Measurements from ENCODE around the gene TPX2. TPM values are rescaled to one million over a fixed set of nuclear protein-coding genes. Genes with fewer than 3 reads are reported as not detected.

TPX2 gene
- polyA plus RNA-seq, 1 of the 3 experiments (the other 2 are of a cell fraction): 17.1 TPM

GRCh38 chr20:31835977-31836852, 97.1 kb downstream of the TPX2 start:
- Histone ChIP-seq H3K9me3 (no peaks in the 10 kb centered on the region), H3K4me2 (peak overlapping the region; percentile 30), H3K9me2 (no peaks in the 10 kb centered on the region), H3K27ac (ENCODE audit: low read depth in 2 of 2, low read length in 1 of 2) (peak overlapping the region; percentile 62 to 88; a peak in 3 of 4 replicates), H3K4me3 (ENCODE audit: low read depth in 2 of 2, low read length in 1 of 2) (no peak overlapping the region), H3F3A (replicated peaks; ENCODE audit: insufficient read depth) (peaks cover 34% of the 10 kb centered on the region), H3K36me3 (replicated peaks in 1 of 2; ENCODE audit: control insufficient read depth in 1 of 2, insufficient read depth in 2 of 2, low read length in 1 of 2) (no peaks in the 10 kb centered on the region), H3K79me2 (ENCODE audit: insufficient read depth) (no peaks in the 10 kb centered on the region), H3K27me3 (ENCODE audit: insufficient read depth) (no peaks in the 10 kb centered on the region), H2AFZ (ENCODE audit: low read depth) (no peak overlapping the region), H3K4me1 (ENCODE audit: control insufficient read depth in 1 of 2, insufficient read depth in 2 of 2, low read depth in 1 of 2, low read length in 1 of 2) (peaks cover 37 to 51% of the 10 kb centered on the region in 2 experiments), H4K20me1 (ENCODE audit: insufficient read depth) (no peaks in the 10 kb centered on the region), H3K9ac (no peak overlapping the region)
- ChIA-PET CTCF (interaction anchor here (1.2 to 15.5 kb wide), 10 partner anchors 11 to 273 kb away, joined by 3 to 174 read pairs (median 14); partner anchors contain the start of genes FOXS1 and PDRG1), POLR2A (no interaction called here)
- DNase-seq: peak; percentile 57
- 28% methylated on average over 5 of the region's 14 CpGs for WGBS (ENCODE audit: low lambda C conversion rate)
- peak; percentile 81; the same call in 1 of the 2 replicates for TF ChIP-seq RXRA (IDR thresholded peaks at IDR 0.05; ENCODE audit: borderline replicate concordance, low read depth)
- no peak for TF ChIP-seq IRF3 (IDR thresholded peaks at IDR 0.05; ENCODE audit: low read depth, low read length)
- peak; percentile 76 for TF ChIP-seq CHD2 (IDR thresholded peaks at IDR 0.05; ENCODE audit: low read length, partially characterized antibody)
- TF ChIP-seq FOSL2 (IDR thresholded peaks at IDR 0.05; ENCODE audit: borderline replicate concordance, low read depth): peak; percentile 99
- TF ChIP-seq PBX3 (IDR thresholded peaks at IDR 0.05): peak; percentile 78
- TF ChIP-seq RAD21 (IDR thresholded peaks at IDR 0.05; ENCODE audit: low read length): no peak
- no peak for TF ChIP-seq MEF2A (IDR thresholded peaks at IDR 0.05; ENCODE audit: borderline replicate concordance, low read depth)
- no peak for TF ChIP-seq TAF1 (IDR thresholded peaks at IDR 0.05; ENCODE audit: borderline replicate concordance, low read depth, low read length)
- TF ChIP-seq EP300 (IDR thresholded peaks at IDR 0.05; ENCODE audit: borderline replicate concordance in 1 of 2, low read depth in 1 of 2, low read length in 1 of 2): peak in 1 of 2 experiments; percentile 94; a peak in 3 of 4 replicates
- peak; percentile 98 for TF ChIP-seq TCF12 (IDR thresholded peaks at IDR 0.05)
- TF ChIP-seq MXI1 (IDR thresholded peaks at IDR 0.05; ENCODE audit: low read depth, low read length): no peak
- TF ChIP-seq ZBTB33 (IDR thresholded peaks at IDR 0.05; ENCODE audit: borderline replicate concordance, low read depth): peak; percentile 55; the same call in 1 of the 2 replicates
- peak; percentile 22; the same call in 1 of the 2 replicates for TF ChIP-seq USF1 (IDR thresholded peaks at IDR 0.05; ENCODE audit: borderline replicate concordance, low read depth)
- TF ChIP-seq RFX5 (IDR thresholded peaks at IDR 0.05; ENCODE audit: low read length): no peak
- peak; percentile 71; the same call in 1 of the 2 replicates for TF ChIP-seq FOXM1 (IDR thresholded peaks at IDR 0.05; ENCODE audit: low read depth)
- peak; percentile 98 for TF ChIP-seq JUND (IDR thresholded peaks at IDR 0.05)
- TF ChIP-seq SIN3A (IDR thresholded peaks at IDR 0.05; ENCODE audit: borderline replicate concordance, low read depth, low read length): no peak; the same call in 1 of the 2 replicates
- TF ChIP-seq RCOR1 (IDR thresholded peaks at IDR 0.05; ENCODE audit: low read length): no peak
- TF ChIP-seq SMC3 (IDR thresholded peaks at IDR 0.05; ENCODE audit: low read depth, low read length): no peak
- peak; percentile 93 for TF ChIP-seq MAX (IDR thresholded peaks at IDR 0.05; ENCODE audit: low read depth)
- TF ChIP-seq TEAD4 (IDR thresholded peaks at IDR 0.05; ENCODE audit: borderline replicate concordance, insufficient read depth): peak; percentile 81
- peak; percentile 58; the same call in 1 of the 2 replicates for TF ChIP-seq REST (IDR thresholded peaks at IDR 0.05; ENCODE audit: low read depth, low read length)
- TF ChIP-seq GATA2 (CRISPR knock-in tag; IDR thresholded peaks at IDR 0.05): no peak
- TF ChIP-seq YY1 (IDR thresholded peaks at IDR 0.05; ENCODE audit: low read depth): no peak
